HG02588 (cell line): ENCODE data around the gene ARSG.
"Not testable (repeated sequence)": the region's sequence is repeated elsewhere in the genome, so short reads cannot be mapped to it uniquely, and the experiment has no call there.

Experiments used
- ATAC-seq: cut with Tn5 transposase; IDR thresholded peaks from one replicate; pipeline ENCODE4 v1.9.1; 2021; ENCODE audit warnings: mild to moderate bottlenecking, moderate library complexity; ENCODE audit not compliant: unreplicated experiment

ARSG gene

GRCh38 chr17:68391561-68392268 is 100.4 kb downstream of the ARSG start:
- no peak for ATAC-seq

GRCh38 chr17:68394608-68395331 is 103.5 kb downstream of the ARSG start:
- ATAC-seq: no peak

- no peak for ATAC-seq
Measured at GRCh38 chr17:68396226-68397107, 105.2 kb downstream of the ARSG start.

- ATAC-seq: no peak
Measured at GRCh38 chr17:68397108-68397536, 105.8 kb downstream of the ARSG start.

- no peak for ATAC-seq
Measured at GRCh38 chr17:68398691-68399637, 107.7 kb downstream of the ARSG start.

- ATAC-seq: no peak
Measured at GRCh38 chr17:68399638-68400403, 108.5 kb downstream of the ARSG start.

- ATAC-seq: no peak
Measured at GRCh38 chr17:68400404-68400735, 109.1 kb downstream of the ARSG start.

GRCh38 chr17:68401288-68401687 is 110.0 kb downstream of the ARSG start:
- ATAC-seq: no peak

- no peak for ATAC-seq
Measured at GRCh38 chr17:68403122-68403521, 111.8 kb downstream of the ARSG start.

GRCh38 chr17:68403837-68404236 is 112.5 kb downstream of the ARSG start:
- not testable (repeated sequence) for ATAC-seq

GRCh38 chr17:68407656-68408055 is 116.4 kb downstream of the ARSG start:
- not testable (repeated sequence) for ATAC-seq

GRCh38 chr17:68413597-68414560 is 122.6 kb downstream of the ARSG start:
- not testable (repeated sequence) for ATAC-seq

- ATAC-seq: not testable (repeated sequence)
Measured at GRCh38 chr17:68414901-68415300, 123.6 kb downstream of the ARSG start.

GRCh38 chr17:68417317-68417716 is 126.0 kb downstream of the ARSG start:
- ATAC-seq: no peak

- no peak for ATAC-seq
Measured at GRCh38 chr17:68418876-68419275, 127.6 kb downstream of the ARSG start.

- ATAC-seq: no peak
Measured at GRCh38 chr17:68420065-68420464, 128.8 kb downstream of the ARSG start.

GRCh38 chr17:68421486-68421885 is 130.2 kb downstream of the ARSG start:
- ATAC-seq: no peak

- ATAC-seq: no peak
Measured at GRCh38 chr17:68422821-68423220, 131.5 kb downstream of the ARSG start.
